K562 (cell line): ENCODE data around the gene CLSTN2. TPM values are rescaled to one million over a fixed set of nuclear protein-coding genes. Genes with fewer than 3 reads are reported as not detected.

Source experiments
- ATAC-seq: fragments of 200-7000 bp; cut with Tn5 transposase; 3 replicates; pipeline ENCODE4 v1.9.1; 2020; ENCODE audit warnings: moderate library complexity
- BruUV-seq: library from RNA; stranded (reverse); fragments of 400-500 nt; replicated peaks from 2 replicates; lab custom pipeline; 2021; lab: Mats Ljungman, UMichigan
- CTCF ChIA-PET: fragments of 300-600 bp; formaldehyde crosslinking; extraction: SDS; loops from one replicate; lab custom pipeline; 2021; ENCODE audit warnings: low intra/inter-chr PET ratio; lab: Yijun Ruan, JAX
- POLR2A ChIA-PET: fragments of 300-600, 350-650 bp; sonication (Branson Sonifier 250); formaldehyde crosslinking; extraction: SDS; loops from one replicate; lab custom pipeline; 2021; ENCODE audit warnings: antibody characterized with exemption, inconsistent platforms; lab: Yijun Ruan, JAX
- DNase-seq, 4 experiments: peaks; one replicate each; pipeline versions ENCODE4 v3.0.0 to v3.0.0-alpha.2; 2011 to 2018; ENCODE audit warnings: low spot score in 3 of 4, mixed read lengths in 3 of 4; ENCODE audit errors: extremely low read depth in 1 of 4
- FAIRE-seq: peaks from 2 replicates; lab custom pipeline; 2011; peaks lifted over from hg19 to GRCh38; lab: Jason Lieb, UNC
- H2AFZ ChIP-seq: 2 replicates; pipeline ENCODE4 v1.6.0; 2011; ENCODE audit warnings: low read depth, low read length, control low read depth, inconsistent platforms
- H3K27ac ChIP-seq: fragments of 200-600 bp; 3 replicates; pipeline ENCODE4 v1.8.0; 2011; ENCODE audit warnings: low read depth, mild to moderate bottlenecking, control low read depth, inconsistent platforms, low read length, moderate library complexity, mixed read lengths; ENCODE audit errors: extremely low read depth
- H3K27me3 ChIP-seq, 2 experiments: fragments of 300-600 bp in 1 of 2; 2 replicates in 1 of 2; 3 replicates in 1 of 2; pipeline versions ENCODE4 v1.6.0 to v1.8.0; 2011; ENCODE audit warnings: inconsistent platforms in 2 of 2, low read length in 2 of 2, mild to moderate bottlenecking in 1 of 2, mixed read lengths in 1 of 2, moderate library complexity in 1 of 2; ENCODE audit not compliant: control insufficient read depth in 2 of 2, insufficient read depth in 2 of 2
- H3K36me3 ChIP-seq: fragments of 300-600 bp; 3 replicates; pipeline ENCODE4 v1.8.0; 2011; ENCODE audit warnings: mild to moderate bottlenecking, low read length, inconsistent platforms; ENCODE audit not compliant: control insufficient read depth, insufficient read depth
- H3K4me1 ChIP-seq, 2 experiments: fragments of 200-600 bp in 1 of 2; replicated peaks in 1 of 2; 2 replicates in 1 of 2; 3 replicates in 1 of 2; pipeline versions ENCODE4 v1.5.1 to v1.8.0; 2011; ENCODE audit warnings: inconsistent platforms in 2 of 2, low read length in 2 of 2, mild to moderate bottlenecking in 1 of 2, mixed read lengths in 1 of 2, moderate library complexity in 1 of 2; ENCODE audit not compliant: control insufficient read depth in 2 of 2, insufficient read depth in 2 of 2
- H3K4me2 ChIP-seq: 2 replicates; pipeline ENCODE4 v1.6.1; 2011; ENCODE audit warnings: low read length, control low read depth, inconsistent platforms, mixed read lengths; ENCODE audit not compliant: insufficient read depth
- H3K4me3 ChIP-seq: fragments of 200-600 bp; sonication (generic), shearing (Covaris generic); 2 replicates; pipeline ENCODE4 v1.5.1; 2016; ENCODE audit warnings: control low read depth, inconsistent platforms
- H3K79me2 ChIP-seq: fragments of 200-600 bp; 3 replicates; pipeline ENCODE4 v1.8.0; 2011; ENCODE audit warnings: low read length, inconsistent platforms; ENCODE audit not compliant: control insufficient read depth, insufficient read depth
- H3K9ac ChIP-seq, 2 experiments: 2 replicates each; pipeline versions ENCODE4 v1.6.0 to v1.6.1; 2011; ENCODE audit warnings: low read depth in 2 of 2, low read length in 2 of 2, control low read depth in 1 of 2, inconsistent platforms in 1 of 2, mild to moderate bottlenecking in 1 of 2, mixed read lengths in 1 of 2; ENCODE audit not compliant: insufficient read depth in 1 of 2
- H3K9me1 ChIP-seq: one replicate; pipeline ENCODE4 v1.6.0; 2011; ENCODE audit warnings: inconsistent platforms, mild to moderate bottlenecking, low read length, moderate library complexity; ENCODE audit not compliant: control insufficient read depth, insufficient read depth
- H3K9me3 ChIP-seq: replicated peaks from 2 replicates; pipeline ENCODE4 v1.5.1; 2011; ENCODE audit warnings: low read depth, low read length, inconsistent platforms; ENCODE audit not compliant: control insufficient read depth, insufficient read depth
- H4K20me1 ChIP-seq: replicated peaks from 2 replicates; pipeline ENCODE4 v1.6.1; 2011; ENCODE audit warnings: low read length, inconsistent platforms, mixed read lengths; ENCODE audit not compliant: control insufficient read depth, insufficient read depth
- HEY1 ChIP-seq: fragments of 250-450 bp; sonication (Bioruptor Pico); IDR thresholded peaks from 2 replicates; pipeline ENCODE4 v1.5.0; 2020; ENCODE audit warnings: mild to moderate bottlenecking, moderate library complexity, borderline replicate concordance
- KDM1A ChIP-seq, 2 experiments: fragments of 450-650 bp; IDR thresholded peaks; 2 replicates each; pipeline ENCODE4 v1.6.1; 2016; ENCODE audit warnings: mild to moderate bottlenecking in 2 of 2
- PTBP1 ChIP-seq: fragments of 200-400 bp; formaldehyde crosslinking; IDR thresholded peaks from 2 replicates; pipeline ENCODE4 v1.6.1; 2017; ENCODE audit warnings: low read depth, low read length
- SP2 ChIP-seq: IDR thresholded peaks from 2 replicates; pipeline ENCODE4 v1.6.1; 2011; ENCODE audit warnings: mild to moderate bottlenecking, low read depth, low read length, moderate library complexity; ENCODE audit not compliant: poor library complexity, severe bottlenecking; ENCODE audit errors: extremely low read depth
- SRF ChIP-seq, 2 experiments: fragments of 250-450, 450-650 bp in 1 of 2; sonication (Bioruptor Pico) in 1 of 2; sonication (generic) in 1 of 2; formaldehyde crosslinking; IDR thresholded peaks; 2 replicates each; pipeline versions ENCODE4 v1.5.0 to v1.5.1; 2020 to 2022; ENCODE audit warnings: mild to moderate bottlenecking in 1 of 2, missing genetic modification reagents in 1 of 2
- WGBS: fragments of 100-300 bp; shearing (Covaris generic); methylation state at CpG from one replicate; pipeline ENCODE4 v1.1.6; 2016; ENCODE audit warnings: low coverage, mixed read lengths; ENCODE audit not compliant: insufficient coverage; ENCODE audit errors: missing lambda C conversion rate; 5-methylcytosine and 5-hydroxymethylcytosine counted together
- in situ Hi-C: fragments of 300-500 bp; cut with MboI; formaldehyde crosslinking; loops from 4 replicates; pipeline ENCODE4 v1.15.0; 2018; ENCODE audit warnings: inconsistent platforms, mixed read lengths
- intact Hi-C: fragments of 100-400 bp; cut with micrococcal nuclease; formaldehyde crosslinking; loops from 2 replicates; pipeline ENCODE4 v1.14.2; 2022
- polyA plus RNA-seq, 8 experiments: library from polyadenylated mRNA; depleted of rRNA in 4 of 8; stranded (reverse) in 5 of 8; unstranded in 3 of 8; fragments of >200 nt; fragmentation: Nextera tagmentation in 2 of 8; fragmentation: Illumina TruSeq in 1 of 8; extraction: Ambion mirVana in 2 of 8; extraction: Trizol in 1 of 8; gene quantifications; 2 replicates each; pipeline versions ENCODE4 v1.2.1 to v1.2.3, GENCODE V29; 2011 to 2014; ENCODE audit warnings: inconsistent platforms in 1 of 8, missing spikeins in 1 of 8
- total RNA-seq, 7 experiments: library from RNA; depleted of rRNA in 6 of 7; stranded (reverse); fragments of >200 nt in 6 of 7; fragmentation: Illumina TruSeq in 2 of 7; extraction: Trizol in 2 of 7; gene quantifications; 2 replicates each; pipeline versions ENCODE4 v1.2.1 to v1.2.3, GENCODE V29; 2011 to 2021; ENCODE audit warnings: low replicate concordance in 1 of 7
- TF ChIP-seq, protein P1 (sequence below): fragments of 450-650 bp; formaldehyde crosslinking; IDR thresholded peaks from 2 replicates; pipeline ENCODE4 v1.4.0; 2020; ENCODE audit warnings: mild to moderate bottlenecking, moderate library complexity

The CLSTN2 gene
- total and polyA plus RNA-seq, 9 of the 15 experiments (the other 6 are each of a cell fraction or from before 2014, with no cell fraction given): 0.02 to 0.04 (median 0.04) TPM; not detected in 6

DNA sequence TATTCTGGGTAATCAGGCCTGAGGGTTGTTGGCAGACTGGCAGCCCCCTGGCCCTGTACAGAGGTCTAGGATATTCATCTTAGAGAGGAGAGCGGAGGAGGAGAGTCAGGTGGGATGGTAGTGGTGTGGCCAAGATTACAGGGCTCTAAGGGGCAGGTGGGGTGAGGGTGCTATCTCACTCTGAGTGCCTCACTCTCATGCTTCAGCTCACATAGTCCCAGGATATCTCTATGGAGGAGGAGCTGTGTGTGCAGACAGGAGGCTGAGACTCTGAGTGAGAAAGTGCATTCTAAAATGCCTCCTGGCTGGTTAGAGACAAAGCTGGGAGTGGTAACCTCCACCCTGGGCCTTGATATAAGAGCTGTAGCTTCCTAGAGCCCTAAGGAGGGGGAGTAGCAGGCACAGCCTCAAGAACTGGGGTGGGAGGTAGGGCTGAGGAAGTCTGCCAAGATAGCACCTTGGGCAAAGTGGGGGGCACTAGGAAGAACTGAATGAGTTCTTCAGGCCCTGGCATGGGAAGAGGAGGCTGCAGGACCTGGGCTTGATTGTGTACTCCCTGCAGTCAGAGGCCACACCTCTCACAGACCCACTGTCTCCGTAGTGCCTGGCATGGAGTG, 39.9 kb downstream of the CLSTN2 start:
- 0% methylated on average over 2 of the region's 2 CpGs for WGBS
- CTCF ChIA-PET: no interaction called here
- intact Hi-C loops (no loop called here), in situ Hi-C loops (no loop called here)
- TF ChIP-seq SP2: no peak
- no peak for TF ChIP-seq HEY1
- TF ChIP-seq KDM1A (IDR thresholded peaks at IDR 0.05): no peak
- TF ChIP-seq, protein P1, sequence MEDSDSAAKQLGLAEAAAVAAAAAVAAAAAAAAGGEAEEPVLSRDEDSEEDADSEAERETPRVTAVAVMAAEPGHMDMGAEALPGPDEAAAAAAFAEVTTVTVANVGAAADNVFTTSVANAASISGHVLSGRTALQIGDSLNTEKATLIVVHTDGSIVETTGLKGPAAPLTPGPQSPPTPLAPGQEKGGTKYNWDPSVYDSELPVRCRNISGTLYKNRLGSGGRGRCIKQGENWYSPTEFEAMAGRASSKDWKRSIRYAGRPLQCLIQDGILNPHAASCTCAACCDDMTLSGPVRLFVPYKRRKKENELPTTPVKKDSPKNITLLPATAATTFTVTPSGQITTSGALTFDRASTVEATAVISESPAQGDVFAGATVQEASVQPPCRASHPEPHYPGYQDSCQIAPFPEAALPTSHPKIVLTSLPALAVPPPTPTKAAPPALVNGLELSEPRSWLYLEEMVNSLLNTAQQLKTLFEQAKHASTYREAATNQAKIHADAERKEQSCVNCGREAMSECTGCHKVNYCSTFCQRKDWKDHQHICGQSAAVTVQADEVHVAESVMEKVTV: no peak
- TF ChIP-seq PTBP1: no peak
- no peak for TF ChIP-seq SRF (CRISPR knock-in tag; IDR thresholded peaks at IDR 0.05)
- FAIRE-seq (no peak), DNase-seq (no peak), ATAC-seq (no peak)
- H3K9me1 ChIP-seq: no peaks in the 10 kb centered on the region
- H3K36me3 ChIP-seq: no peaks in the 10 kb centered on the region
- no peak overlapping the region for H2AFZ ChIP-seq
- no peaks in the 10 kb centered on the region for H4K20me1 ChIP-seq
- no peak overlapping the region for H3K9ac ChIP-seq
- H3K4me2 ChIP-seq: no peak overlapping the region
- no peaks in the 10 kb centered on the region for H3K79me2 ChIP-seq
- no peaks in the 10 kb centered on the region for H3K27me3 ChIP-seq
- H3K9me3 ChIP-seq: no peaks in the 10 kb centered on the region
- POLR2A ChIA-PET: interaction anchor here (0.6 kb wide), 1 partner anchor 750 kb away, joined by 3 read pairs; no protein-coding TSS in a partner anchor
- H3K27ac ChIP-seq: no peak overlapping the region
- H3K4me3 ChIP-seq: no peak overlapping the region
- no peaks in the 10 kb centered on the region for H3K4me1 ChIP-seq
- BruUV-seq: no TSS peak
